Large intestine (tissue), 3 donors: Measurements from ENCODE around the gene LYZL1. TPM values are rescaled to one million over a fixed set of nuclear protein-coding genes. Genes with fewer than 3 reads are reported as not detected.
"Not testable (repeated sequence)": the region's sequence is repeated elsewhere in the genome, so short reads cannot be mapped to it uniquely, and the experiment has no call there.

Source experiments
- DNase-seq, 2 donors: peaks; one replicate each; pipeline versions ENCODE4 v3.0.0 to v3.0.0-alpha.2; 2013
- H3K27ac ChIP-seq: one replicate; pipeline ENCODE4 v1.5.1; 2013; ENCODE audit warnings: low read length
- H3K27me3 ChIP-seq: 2 replicates; pipeline ENCODE4 v1.6.1; 2013; ENCODE audit warnings: low read length; ENCODE audit not compliant: control insufficient read depth, insufficient read depth
- H3K36me3 ChIP-seq: 2 replicates; pipeline ENCODE4 v1.6.1; 2013; ENCODE audit warnings: low read length; ENCODE audit not compliant: control insufficient read depth, insufficient read depth
- H3K4me1 ChIP-seq: one replicate; pipeline ENCODE4 v1.6.1; 2013; ENCODE audit warnings: low read length; ENCODE audit not compliant: control insufficient read depth, insufficient read depth
- H3K4me3 ChIP-seq: one replicate; pipeline ENCODE4 v1.5.1; 2013; ENCODE audit warnings: low read length
- H3K9me3 ChIP-seq: one replicate; pipeline ENCODE4 v1.6.1; 2013; ENCODE audit warnings: mild to moderate bottlenecking, low read depth, low read length, moderate library complexity; ENCODE audit not compliant: control insufficient read depth
- WGBS: methylation state at CpG from one replicate; pipeline ENCODE4 v1.1.5; 2013; ENCODE audit warnings: low lambda C conversion rate; ENCODE audit not compliant: insufficient coverage; 5-methylcytosine and 5-hydroxymethylcytosine counted together
- polyA plus RNA-seq: library from polyadenylated mRNA; unstranded; fragments of 120-200 nt; gene quantifications from one replicate; pipeline ENCODE4 v1.2.1, GENCODE V29; 2013

The LYZL1 gene
- polyA plus RNA-seq, 1 donor = not detected

DNA sequence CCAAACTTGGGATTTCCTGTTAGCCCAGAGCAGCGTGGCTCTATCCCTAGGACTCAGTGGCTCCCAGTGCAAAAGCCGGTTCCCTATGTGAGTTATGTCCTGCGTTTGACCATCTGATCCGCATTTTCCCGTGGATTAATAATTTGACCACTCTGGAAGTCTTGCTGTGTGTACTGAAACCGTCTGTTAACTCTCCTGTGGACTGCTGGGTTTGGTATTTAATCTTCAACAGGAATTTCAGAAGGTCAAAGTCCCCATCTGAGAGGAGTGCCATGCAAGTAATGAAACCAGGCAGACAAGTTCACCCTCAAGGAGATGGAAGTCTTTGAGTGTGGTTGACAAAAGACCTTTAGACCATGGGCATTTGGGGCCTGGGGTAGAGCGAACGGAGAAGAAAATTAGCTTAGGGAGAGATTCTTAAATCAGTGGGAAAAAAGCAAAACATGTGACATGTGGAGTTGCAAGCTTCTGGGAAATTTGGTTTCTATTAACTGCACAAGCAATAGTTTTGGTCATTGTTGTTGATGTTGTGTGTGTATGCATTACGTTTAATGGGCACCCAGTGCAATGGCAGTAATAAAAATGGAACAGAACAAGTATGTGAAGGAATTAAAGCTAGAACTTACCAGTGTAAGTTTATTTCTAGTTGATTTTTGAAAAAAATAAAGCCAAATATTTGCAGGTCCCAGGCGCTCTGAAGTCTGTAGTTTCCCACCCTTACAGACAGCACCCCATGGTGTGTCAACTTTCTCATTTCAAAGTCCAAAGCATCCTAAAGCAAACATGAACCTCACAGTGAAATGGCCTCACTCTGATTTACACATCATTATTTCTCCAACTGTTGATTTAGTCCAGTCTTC is 38.2 kb downstream of the LYZL1 start:
- peak; percentile 61 to 81 for DNase-seq
- Histone ChIP-seq H3K4me3 (no peak overlapping the region), H3K36me3 (no peaks in the 10 kb centered on the region), H3K9me3 (no peaks in the 10 kb centered on the region), H3K4me1 (peaks cover 4% of the 10 kb centered on the region), H3K27me3 (no peaks in the 10 kb centered on the region), H3K27ac (no peak overlapping the region)
- 32% methylated on average over 3 of the region's 10 CpGs for WGBS

DNA sequence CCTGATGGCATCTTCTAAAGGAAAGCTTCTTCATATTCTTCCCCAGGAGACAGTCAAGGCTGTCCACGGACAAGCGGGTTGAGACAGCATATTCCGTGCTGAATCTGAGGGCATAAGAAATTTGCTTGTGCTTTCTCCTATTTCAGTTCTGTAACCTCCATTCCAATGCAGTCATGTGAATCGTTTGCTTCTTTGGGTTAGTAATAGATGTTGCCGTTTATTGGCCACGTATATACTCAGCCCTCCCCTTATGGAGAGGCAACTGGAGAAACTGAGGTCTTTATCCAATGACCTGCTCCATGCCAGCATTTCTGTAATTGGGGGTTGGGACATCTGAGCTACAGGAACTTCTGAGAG is 38.9 kb downstream of the LYZL1 start:
- no peaks in the 10 kb centered on the region for H3K27me3 ChIP-seq
- no peaks in the 10 kb centered on the region for H3K36me3 ChIP-seq
- no peak overlapping the region for H3K27ac ChIP-seq
- no peaks in the 10 kb centered on the region for H3K9me3 ChIP-seq
- no CpG with 5 or more reads among the region's 6 CpGs for WGBS
- no peak for DNase-seq
- H3K4me3 ChIP-seq = no peak overlapping the region
- H3K4me1 ChIP-seq = peaks cover 4% of the 10 kb centered on the region

DNA sequence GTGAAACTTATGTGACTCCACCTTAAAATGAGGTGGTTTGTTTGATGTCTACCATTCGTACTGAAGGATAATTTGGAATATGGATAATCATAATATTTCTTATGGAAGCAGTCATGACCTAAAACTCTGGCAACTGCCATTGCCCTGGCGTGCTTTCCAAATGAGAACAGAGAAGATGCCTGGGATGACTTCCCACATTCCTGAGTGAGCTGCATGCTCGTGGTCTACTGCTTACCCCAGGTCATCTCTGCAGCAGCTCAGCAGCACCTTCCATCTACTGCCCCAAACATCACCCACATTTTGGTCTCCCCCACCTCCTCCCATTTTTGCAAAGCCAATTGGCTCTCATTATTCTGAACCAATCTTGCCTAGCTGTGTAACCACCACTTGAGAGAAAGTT is 40.1 kb downstream of the LYZL1 start:
- Histone ChIP-seq H3K9me3 (no peaks in the 10 kb centered on the region), H3K4me1 (peaks cover 4% of the 10 kb centered on the region), H3K27ac (no peak overlapping the region), H3K36me3 (no peaks in the 10 kb centered on the region), H3K4me3 (no peak overlapping the region), H3K27me3 (no peaks in the 10 kb centered on the region)
- no CpG with 5 or more reads among the region's 3 CpGs for WGBS
- DNase-seq = no peak

DNA sequence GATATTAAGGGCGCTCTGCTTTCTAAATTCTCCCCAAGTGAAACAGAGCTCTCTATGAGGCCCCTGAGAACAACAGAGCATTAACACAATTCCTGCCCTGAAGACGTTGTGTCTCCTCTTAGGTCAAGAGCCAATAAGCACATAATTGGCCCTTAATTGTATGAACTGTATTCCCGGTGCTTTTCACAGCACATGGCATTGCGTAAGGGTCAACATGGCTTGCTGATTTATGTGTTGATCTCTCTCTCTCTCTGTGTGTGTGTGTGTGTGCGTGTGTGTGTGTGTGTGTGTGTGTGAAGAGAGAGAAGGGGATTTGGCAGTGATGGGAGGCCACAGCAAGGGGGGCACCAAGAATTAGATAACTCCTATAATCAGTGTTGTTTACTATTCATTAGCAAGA is 40.5 kb downstream of the LYZL1 start:
- H3K27ac ChIP-seq = no peak overlapping the region
- H3K36me3 ChIP-seq = no peaks in the 10 kb centered on the region
- WGBS = no CpG with 5 or more reads among the region's 5 CpGs
- H3K9me3 ChIP-seq = no peaks in the 10 kb centered on the region
- H3K4me1 ChIP-seq = peaks cover 4% of the 10 kb centered on the region
- no peak for DNase-seq
- no peaks in the 10 kb centered on the region for H3K27me3 ChIP-seq
- no peak overlapping the region for H3K4me3 ChIP-seq

DNA sequence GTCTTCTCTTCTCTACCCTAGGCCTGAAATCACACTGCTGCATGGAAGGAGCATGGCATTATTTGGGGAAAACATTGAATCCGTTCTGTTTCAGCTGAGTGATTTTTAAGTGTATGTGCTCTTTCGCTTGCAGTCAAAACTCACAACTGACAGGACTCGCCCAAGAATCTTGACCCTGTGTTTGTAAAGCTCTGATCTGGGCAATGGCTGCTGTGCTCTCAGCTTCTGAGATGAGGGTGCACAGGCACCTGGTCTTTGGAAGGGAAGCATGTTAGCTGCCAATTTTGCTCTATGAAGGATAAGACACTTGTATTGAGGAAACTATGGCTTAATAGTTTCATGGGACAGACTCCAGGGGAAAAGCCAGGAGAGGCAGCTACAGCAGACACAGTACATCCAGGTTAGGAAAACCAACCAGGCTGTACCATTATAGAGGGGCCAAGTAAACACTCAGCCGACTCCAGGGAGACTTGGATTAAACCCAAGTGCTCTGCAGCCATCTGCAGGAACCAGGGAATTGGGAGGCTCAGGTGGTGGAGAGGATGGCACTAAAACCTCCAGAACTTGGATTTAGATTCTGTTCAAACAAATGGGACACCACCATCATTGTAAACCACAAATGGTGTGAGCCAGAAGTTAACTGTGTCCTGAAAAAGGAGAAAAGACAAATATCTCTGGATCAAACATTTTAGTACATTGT is 43.3 kb downstream of the LYZL1 start:
- no peak overlapping the region for H3K27ac ChIP-seq
- H3K27me3 ChIP-seq = no peaks in the 10 kb centered on the region
- H3K4me3 ChIP-seq = no peak overlapping the region
- no peaks in the 10 kb centered on the region for H3K4me1 ChIP-seq
- no peaks in the 10 kb centered on the region for H3K36me3 ChIP-seq
- WGBS = no CpG with 5 or more reads among the region's 4 CpGs
- H3K9me3 ChIP-seq = no peaks in the 10 kb centered on the region
- DNase-seq = no peak

DNA sequence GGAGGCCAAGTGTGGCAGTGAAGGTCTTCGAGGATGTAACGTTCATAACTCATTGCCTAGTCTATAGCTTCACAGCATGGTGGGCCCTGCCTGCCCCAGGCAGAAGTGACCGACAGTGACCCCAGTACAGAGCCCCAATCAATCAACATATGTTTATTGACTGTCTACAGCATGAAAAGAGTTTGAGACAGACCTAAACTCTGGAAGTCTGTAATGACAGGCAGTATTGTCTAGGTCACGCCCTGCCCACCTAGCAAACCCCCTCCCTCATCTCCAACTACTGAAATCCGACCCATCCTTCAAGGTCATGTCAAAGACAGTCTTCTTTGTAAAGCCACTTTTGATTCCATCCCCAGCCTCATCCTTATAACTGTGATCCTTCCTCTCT is 43.9 kb downstream of the LYZL1 start:
- no CpG with 5 or more reads among the region's 5 CpGs for WGBS

DNA sequence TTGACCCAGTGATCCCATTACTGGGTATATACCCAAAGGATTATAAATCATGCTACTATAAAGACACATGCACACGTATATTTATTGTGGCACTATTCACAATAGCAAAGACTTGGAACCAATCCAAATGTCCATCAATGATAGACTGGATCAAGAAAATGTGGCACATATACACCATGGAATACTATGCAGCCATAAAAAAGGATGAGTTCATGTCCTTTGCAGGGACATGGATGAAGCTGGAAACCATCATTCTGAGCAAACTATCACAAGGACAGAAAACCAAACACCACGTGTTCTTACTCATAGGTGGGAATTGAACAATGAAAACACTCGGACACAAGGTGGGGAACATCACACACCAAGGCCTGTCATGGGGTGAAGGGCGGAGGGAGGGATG is 48.7 kb downstream of the LYZL1 start:
- DNase-seq = not testable (repeated sequence)
- 100% methylated on average over 1 of the region's 4 CpGs for WGBS

More for the DNA sequence above, 43.9 kb downstream of the LYZL1 start:
- DNase-seq = no peak
- no peaks in the 10 kb centered on the region for H3K36me3 ChIP-seq
- H3K27ac ChIP-seq = no peak overlapping the region
- H3K9me3 ChIP-seq = no peaks in the 10 kb centered on the region
- no peak overlapping the region for H3K4me3 ChIP-seq
- no peaks in the 10 kb centered on the region for H3K4me1 ChIP-seq
- H3K27me3 ChIP-seq = no peaks in the 10 kb centered on the region

DNA sequence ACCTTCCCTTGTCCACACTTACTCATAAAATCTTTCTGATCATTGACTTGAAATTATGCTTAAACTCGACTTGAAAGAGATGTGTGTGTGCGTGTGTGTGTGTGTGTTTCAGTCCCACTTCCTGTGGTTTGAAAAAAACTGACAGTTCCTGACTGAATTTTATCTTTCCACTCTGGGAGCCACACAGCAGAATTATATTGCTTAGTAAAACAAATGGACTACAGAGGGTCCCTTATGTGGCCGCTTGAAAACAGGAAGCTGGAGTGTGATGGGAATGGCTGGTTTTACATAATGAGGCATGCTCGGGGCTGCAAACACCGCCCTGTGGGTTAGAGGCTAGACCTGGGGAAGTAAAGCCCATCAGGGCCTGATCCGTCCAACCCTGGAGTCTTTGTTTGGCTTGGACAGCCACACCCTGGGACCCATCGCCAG is 54.8 kb downstream of the LYZL1 start:
- Histone ChIP-seq H3K36me3 (no peaks in the 10 kb centered on the region), H3K27ac (no peak overlapping the region), H3K4me3 (no peak overlapping the region), H3K9me3 (no peaks in the 10 kb centered on the region), H3K4me1 (no peaks in the 10 kb centered on the region), H3K27me3 (no peaks in the 10 kb centered on the region)
- DNase-seq = no peak
- no CpG with 5 or more reads among the region's 7 CpGs for WGBS

More for the DNA sequence above, 48.7 kb downstream of the LYZL1 start:
- H3K4me3 ChIP-seq, H3K4me1 ChIP-seq, H3K36me3 ChIP-seq, H3K27ac ChIP-seq, H3K27me3 ChIP-seq, H3K9me3 ChIP-seq: not testable (repeated sequence)

DNA sequence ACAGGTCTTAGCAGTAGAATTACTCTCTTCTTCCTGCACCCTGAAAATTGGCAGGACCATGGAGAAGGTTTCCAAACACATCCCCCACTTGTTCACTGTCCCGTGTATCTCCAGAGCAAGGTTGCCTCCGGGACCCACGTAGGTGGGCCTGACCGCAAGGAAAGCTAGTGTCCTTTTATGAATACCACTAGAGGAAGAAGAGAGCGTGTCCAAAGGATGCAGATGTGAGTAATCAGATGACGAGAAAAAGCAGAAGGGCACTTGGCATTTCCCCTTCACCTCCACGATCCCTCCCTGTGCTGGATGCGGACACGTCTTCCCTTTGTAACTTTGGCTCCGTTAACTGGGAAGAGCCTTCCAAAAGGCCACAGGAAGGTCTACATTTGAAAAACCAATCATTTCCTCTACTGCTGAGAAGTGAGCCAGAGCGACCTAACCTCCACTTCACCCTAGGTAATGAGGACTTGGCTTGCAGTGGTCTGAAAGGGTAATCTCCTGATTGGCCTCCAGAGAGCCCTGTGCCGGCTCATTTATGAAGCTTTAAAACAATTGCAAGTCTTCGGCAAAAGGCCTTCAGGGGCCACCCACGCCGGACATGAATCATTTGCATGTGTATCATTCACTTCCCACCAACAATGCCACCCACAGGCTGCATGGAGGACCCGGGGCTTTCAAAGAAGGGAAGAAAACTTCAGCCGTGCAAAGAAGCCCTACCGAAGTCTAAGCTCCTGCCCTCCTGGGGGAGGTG is 55.4 kb downstream of the LYZL1 start:
- Histone ChIP-seq H3K36me3 (no peaks in the 10 kb centered on the region), H3K4me3 (no peak overlapping the region), H3K4me1 (no peaks in the 10 kb centered on the region), H3K27ac (no peak overlapping the region), H3K9me3 (no peaks in the 10 kb centered on the region), H3K27me3 (no peaks in the 10 kb centered on the region)
- 100% methylated on average over 1 of the region's 18 CpGs for WGBS
- no peak for DNase-seq

DNA sequence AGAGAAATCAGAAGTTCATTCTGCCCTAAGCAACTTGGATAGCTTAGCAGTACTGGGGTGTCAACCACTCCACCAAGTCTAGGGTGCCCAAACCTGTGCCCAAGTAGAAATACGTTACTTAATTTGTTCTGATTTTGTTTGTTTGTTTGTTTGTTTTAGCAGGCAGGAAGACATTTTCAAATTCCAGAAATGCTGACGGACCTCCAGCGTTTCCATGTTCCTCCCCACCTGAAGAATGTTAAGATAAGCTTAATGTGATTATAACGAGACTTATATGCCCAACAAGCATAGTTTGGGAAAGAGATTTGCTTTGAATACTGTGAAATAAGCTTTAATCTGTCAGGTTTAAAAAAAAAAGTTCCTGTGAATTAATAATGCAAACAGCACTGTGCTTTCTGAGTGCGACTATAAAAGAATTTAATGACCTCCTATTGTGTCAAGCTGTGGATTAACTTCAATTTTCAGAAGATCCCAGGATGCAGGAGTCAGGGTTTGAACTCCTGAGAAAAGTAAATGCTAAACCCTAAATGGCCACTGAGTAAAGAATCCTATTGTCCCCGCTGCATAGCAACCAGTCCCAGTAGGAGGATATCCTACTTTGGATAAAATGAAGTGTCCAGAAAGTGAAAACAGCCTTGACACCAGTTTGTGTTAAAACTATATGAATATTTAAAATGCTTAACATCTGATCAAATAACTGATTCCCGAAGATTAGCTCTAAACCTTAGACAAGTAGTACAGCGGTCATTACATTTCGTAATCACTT is 56.5 kb downstream of the LYZL1 start:
- H3K4me1 ChIP-seq = no peaks in the 10 kb centered on the region
- no peak overlapping the region for H3K4me3 ChIP-seq
- no peak for DNase-seq
- no peaks in the 10 kb centered on the region for H3K36me3 ChIP-seq
- no CpG with 5 or more reads among the region's 9 CpGs for WGBS
- no peaks in the 10 kb centered on the region for H3K27me3 ChIP-seq
- H3K9me3 ChIP-seq = no peaks in the 10 kb centered on the region
- H3K27ac ChIP-seq = no peak overlapping the region
